Keratinocyte (primary cell): ENCODE measurements around the gene CAMKMT. TPM values are rescaled to one million over a fixed set of nuclear protein-coding genes. Genes with fewer than 3 reads are reported as not detected.

Source experiments
- DNase-seq: peaks from one replicate; pipeline ENCODE4 v3.0.0-alpha.2; 2011; ENCODE audit warnings: low read depth, missing footprints, low spot score
- FAIRE-seq: peaks from 2 replicates; lab custom pipeline; 2011; peaks lifted over from hg19 to GRCh38; lab: Jason Lieb, UNC
- H2AFZ ChIP-seq: 2 replicates; pipeline ENCODE4 v1.6.0; 2012; ENCODE audit warnings: low read length, control low read depth, inconsistent platforms; ENCODE audit not compliant: control insufficient read depth
- H3K27ac ChIP-seq: 2 replicates; pipeline ENCODE4 v1.5.1; 2011; ENCODE audit warnings: low read length; ENCODE audit not compliant: control insufficient read depth, insufficient read depth
- H3K27me3 ChIP-seq: 3 replicates; pipeline ENCODE4 v1.6.0; 2011; ENCODE audit warnings: low read length; ENCODE audit not compliant: control insufficient read depth, insufficient read depth; ENCODE audit errors: extremely low read depth
- H3K36me3 ChIP-seq, 2 experiments: 2 replicates in 1 of 2; 3 replicates in 1 of 2; pipeline ENCODE4 v1.5.1; 2011; ENCODE audit warnings: low read length in 2 of 2, mild to moderate bottlenecking in 1 of 2; ENCODE audit not compliant: control insufficient read depth in 2 of 2, insufficient read depth in 2 of 2; ENCODE audit errors: extremely low read depth in 1 of 2
- H3K4me1 ChIP-seq: 3 replicates; pipeline ENCODE4 v1.5.1; 2011; ENCODE audit warnings: low read length; ENCODE audit not compliant: control insufficient read depth, insufficient read depth; ENCODE audit errors: extremely low read depth
- H3K4me2 ChIP-seq: 3 replicates; pipeline ENCODE4 v1.6.0; 2011; ENCODE audit warnings: low read depth, low read length; ENCODE audit not compliant: control insufficient read depth, insufficient read depth; ENCODE audit errors: extremely low read depth
- H3K4me3 ChIP-seq, 3 experiments: fragments of 200-600 bp in 1 of 3; sonication (generic) in 1 of 3; 2 replicates in 2 of 3; 3 replicates in 1 of 3; pipeline ENCODE4 v1.5.1; 2011 to 2016; ENCODE audit warnings: low read length in 3 of 3, mild to moderate bottlenecking in 3 of 3, control low read depth in 2 of 3, inconsistent platforms in 1 of 3, low read depth in 1 of 3, mixed read lengths in 1 of 3, mixed run types in 1 of 3, moderate library complexity in 1 of 3; ENCODE audit not compliant: control insufficient read depth in 2 of 3, insufficient read depth in 2 of 3; ENCODE audit errors: extremely low read depth in 1 of 3
- H3K79me2 ChIP-seq: 2 replicates; pipeline ENCODE4 v1.6.0; 2012; ENCODE audit warnings: low read length; ENCODE audit not compliant: control insufficient read depth, insufficient read depth
- H3K9ac ChIP-seq: 3 replicates; pipeline ENCODE4 v1.6.0; 2011; ENCODE audit warnings: low read length; ENCODE audit not compliant: control insufficient read depth, insufficient read depth; ENCODE audit errors: extremely low read depth
- H3K9me1 ChIP-seq: 3 replicates; pipeline ENCODE4 v1.6.0; 2011; ENCODE audit warnings: low read length; ENCODE audit not compliant: control insufficient read depth, insufficient read depth; ENCODE audit errors: extremely low read depth
- H3K9me3 ChIP-seq: 2 replicates; pipeline ENCODE4 v1.5.1; 2012; ENCODE audit warnings: low read depth, low read length; ENCODE audit not compliant: control insufficient read depth
- H4K20me1 ChIP-seq: 3 replicates; pipeline ENCODE4 v1.6.0; 2011; ENCODE audit warnings: low read length; ENCODE audit not compliant: control insufficient read depth, insufficient read depth; ENCODE audit errors: extremely low read depth
- CTCF ChIP-seq, 3 experiments: IDR thresholded peaks in 1 of 3; conservative IDR thresholded peaks in 1 of 3; optimal IDR thresholded peaks in 1 of 3; 2 replicates in 2 of 3; 3 replicates in 1 of 3; pipeline versions ENCODE3 to v1.5.1; 2011; ENCODE audit warnings: low read length in 3 of 3, mild to moderate bottlenecking in 3 of 3, moderate library complexity in 2 of 3, control low read depth in 1 of 3, inconsistent platforms in 1 of 3; ENCODE audit not compliant: insufficient read depth in 2 of 3; ENCODE audit errors: extremely low read depth in 1 of 3
- EZH2 ChIP-seq: IDR thresholded peaks from one replicate; pipeline ENCODE4 v1.6.1; 2012; ENCODE audit warnings: inconsistent platforms, mild to moderate bottlenecking, low read length, moderate library complexity
- dilution Hi-C: fragments of 300-500 bp; cut with MboI; formaldehyde crosslinking; loops from one replicate; pipeline ENCODE4 v1.7.0; 2020; ENCODE audit warnings: low sequenced_read_pairs; ENCODE audit not compliant: extremely low pct_ligation_motif_present
- polyA plus RNA-seq, 5 experiments: library from polyadenylated mRNA; depleted of rRNA in 3 of 5; stranded (reverse) in 3 of 5; stranded (forward) in 1 of 5; unstranded in 1 of 5; fragments of >200 nt; gene quantifications; 1 replicate in 1 of 5; 2 replicates in 3 of 5; 3 replicates in 1 of 5; pipeline versions ENCODE4 v1.2.1 to v1.2.3, GENCODE V29; 2011 to 2012; ENCODE audit warnings: missing spikeins in 2 of 5, low read depth in 1 of 5, low replicate concordance in 1 of 5

Gene CAMKMT
- polyA plus RNA-seq, 1 donor (not counting 4 experiments of a cell fraction or from before 2014, with no cell fraction given) = 9.9 TPM

- dilution Hi-C loops = no loop called here
- no peaks in the 10 kb centered on the region for H3K27me3 ChIP-seq
- no peak overlapping the region for H3K4me3 ChIP-seq
- no peak for FAIRE-seq
- H3K79me2 ChIP-seq = no peaks in the 10 kb centered on the region
- TF ChIP-seq EZH2 = no peak
- no peak for TF ChIP-seq CTCF (optimal IDR thresholded peaks at IDR 0.05 in 1 of 3, IDR thresholded peaks at IDR 0.05 in 1 of 3, conservative IDR thresholded peaks at IDR 0.05 in 1 of 3; ENCODE audit: extremely low read depth in 1 of 3, insufficient read depth in 2 of 3, low read length in 3 of 3)
- H3K27ac ChIP-seq = no peak overlapping the region
- peaks cover 11% of the 10 kb centered on the region for H3K4me1 ChIP-seq
- no peaks in the 10 kb centered on the region for H4K20me1 ChIP-seq
- no peak for DNase-seq
- H3K9me1 ChIP-seq = no peaks in the 10 kb centered on the region
- H3K4me2 ChIP-seq = no peak overlapping the region
- no peak overlapping the region for H3K9ac ChIP-seq
- H2AFZ ChIP-seq = no peak overlapping the region
- H3K36me3 ChIP-seq = no peaks in the 10 kb centered on the region
- H3K9me3 ChIP-seq = no peaks in the 10 kb centered on the region
These were observed 235.0 kb downstream of the CAMKMT start for GRCh38 chr2:44596537-44597320.

- Histone ChIP-seq H3K4me3 (peak overlapping the region in 1 of 3 experiments; percentile 26), H3K79me2 (no peaks in the 10 kb centered on the region), H3K4me1 (peaks cover 11% of the 10 kb centered on the region), H4K20me1 (no peaks in the 10 kb centered on the region), H3K9me1 (no peaks in the 10 kb centered on the region), H3K27me3 (no peaks in the 10 kb centered on the region), H2AFZ (no peak overlapping the region), H3K9ac (no peak overlapping the region), H3K27ac (no peak overlapping the region), H3K36me3 (no peaks in the 10 kb centered on the region), H3K4me2 (peak overlapping the region; percentile 44), H3K9me3 (no peaks in the 10 kb centered on the region)
- FAIRE-seq (no peak), DNase-seq (no peak)
- TF ChIP-seq CTCF (optimal IDR thresholded peaks at IDR 0.05 in 1 of 3, IDR thresholded peaks at IDR 0.05 in 1 of 3, conservative IDR thresholded peaks at IDR 0.05 in 1 of 3; ENCODE audit: extremely low read depth in 1 of 3, insufficient read depth in 2 of 3, low read length in 3 of 3) = no peak
- no peak for TF ChIP-seq EZH2
- dilution Hi-C loops = no loop called here
These were observed 236.8 kb downstream of the CAMKMT start for GRCh38 chr2:44598330-44599119.
